K562 (cell line): ENCODE results near the gene UBE2D3. TPM values are rescaled to one million over a fixed set of nuclear protein-coding genes. Genes with fewer than 3 reads are reported as not detected.
A peak's percentile ranks its signal among the peaks of the same experiment; 100 is the strongest.

Source experiments
- BMI1 ChIP-seq: fragments of 150-350 bp; IDR thresholded peaks from 2 replicates; pipeline ENCODE4 v1.6.1; 2014; ENCODE audit warnings: low read length
- COPS2 ChIP-seq: fragments of 450-650 bp; conservative IDR thresholded peaks from 2 replicates; pipeline ENCODE4 v1.6.1; 2016; ENCODE audit warnings: mild to moderate bottlenecking, moderate library complexity
- EGR1 ChIP-seq: fragments of 450-650 bp; conservative IDR thresholded peaks from 2 replicates; pipeline ENCODE4 v1.6.1; 2017; ENCODE audit warnings: mild to moderate bottlenecking
- FIP1L1 ChIP-seq: fragments of 200-400 bp; formaldehyde crosslinking; IDR thresholded peaks from 2 replicates; pipeline ENCODE4 v1.6.1; 2018; ENCODE audit warnings: mild to moderate bottlenecking, low read depth, low read length; ENCODE audit not compliant: poor library complexity, severe bottlenecking
- GTF2A2 ChIP-seq: IDR thresholded peaks from 2 replicates; pipeline ENCODE4 v1.6.1; 2016; ENCODE audit warnings: mild to moderate bottlenecking, missing genetic modification characterization, missing compliant biosample characterization
- HINFP ChIP-seq: fragments of 450-650 bp; conservative IDR thresholded peaks from 2 replicates; pipeline ENCODE4 v1.6.1; 2016; ENCODE audit warnings: missing genetic modification characterization, low read depth, mild to moderate bottlenecking, control low read depth, missing compliant biosample characterization
- ILF3 ChIP-seq: fragments of 450-650 bp; IDR thresholded peaks from 2 replicates; pipeline ENCODE4 v1.6.1; 2018; ENCODE audit warnings: antibody characterized with exemption, mild to moderate bottlenecking, moderate library complexity, borderline replicate concordance
- MAFK ChIP-seq: IDR thresholded peaks from 2 replicates; pipeline ENCODE4 v1.6.1; 2011; ENCODE audit warnings: low read length, improper control_type of control experiment
- MBD1 ChIP-seq: fragments of 250-450 bp; sonication (Bioruptor Pico); IDR thresholded peaks from 2 replicates; pipeline ENCODE4 v1.8.0; 2022; ENCODE audit warnings: inconsistent platforms
- NFATC3 ChIP-seq: fragments of 450-650 bp; IDR thresholded peaks from 2 replicates; pipeline ENCODE4 v1.6.1; 2017; ENCODE audit warnings: mild to moderate bottlenecking
- PRDM10 ChIP-seq: fragments of 450-650 bp; IDR thresholded peaks from 2 replicates; pipeline ENCODE4 v1.6.1; 2018; ENCODE audit not compliant: partially characterized antibody
- PRPF4 ChIP-seq: fragments of 200-400 bp; formaldehyde crosslinking; IDR thresholded peaks from one replicate; pipeline ENCODE4 v1.6.1; 2017; ENCODE audit warnings: low read length, low read depth, mild to moderate bottlenecking; ENCODE audit not compliant: insufficient read depth, poor library complexity, severe bottlenecking
- RB1 ChIP-seq: fragments of 450-650 bp; IDR thresholded peaks from 2 replicates; pipeline ENCODE4 v1.6.1; 2017; ENCODE audit warnings: low read depth, mild to moderate bottlenecking
- SPI1 ChIP-seq: IDR thresholded peaks from 2 replicates; pipeline ENCODE4 v1.6.1; 2011; ENCODE audit warnings: low read depth, low read length, control low read depth, borderline replicate concordance
- SRSF9 ChIP-seq: fragments of 200-400 bp; formaldehyde crosslinking; IDR thresholded peaks from 2 replicates; pipeline ENCODE4 v1.6.1; 2017; ENCODE audit warnings: low read depth, low read length, borderline replicate concordance
- TBP ChIP-seq: optimal IDR thresholded peaks from 2 replicates; pipeline ENCODE3; 2011; ENCODE audit warnings: low read depth, low read length, improper control_type of control experiment
- ZNF224 ChIP-seq: sonication (generic); formaldehyde crosslinking; IDR thresholded peaks from 2 replicates; pipeline ENCODE4 v1.8.0; 2022; ENCODE audit warnings: mild to moderate bottlenecking, missing genetic modification reagents
- ZNF274 ChIP-seq: IDR thresholded peaks from 2 replicates; pipeline ENCODE4 v1.6.1; 2011; ENCODE audit warnings: low read depth, mild to moderate bottlenecking, low read length, moderate library complexity, borderline replicate concordance
- ZNF280B ChIP-seq: fragments of 250-450 bp; sonication (Bioruptor Pico); IDR thresholded peaks from 2 replicates; pipeline ENCODE4 v1.5.1; 2021; ENCODE audit warnings: mild to moderate bottlenecking
- ZNF282 ChIP-seq: sonication (generic); formaldehyde crosslinking; IDR thresholded peaks from 2 replicates; pipeline ENCODE4 v1.8.1; 2023; ENCODE audit warnings: missing genetic modification reagents
- ZNF785 ChIP-seq: fragments of 250-450 bp; sonication (Bioruptor Pico); IDR thresholded peaks from 2 replicates; pipeline ENCODE4 v1.4.0; 2020; ENCODE audit warnings: mild to moderate bottlenecking
- polyA plus RNA-seq, 8 experiments: library from polyadenylated mRNA; depleted of rRNA in 4 of 8; stranded (reverse) in 5 of 8; unstranded in 3 of 8; fragments of >200 nt; fragmentation: Nextera tagmentation in 2 of 8; fragmentation: Illumina TruSeq in 1 of 8; extraction: Ambion mirVana in 2 of 8; extraction: Trizol in 1 of 8; gene quantifications; 2 replicates each; pipeline versions ENCODE4 v1.2.1 to v1.2.3, GENCODE V29; 2011 to 2014; ENCODE audit warnings: inconsistent platforms in 1 of 8, missing spikeins in 1 of 8
- total RNA-seq, 7 experiments: library from RNA; depleted of rRNA in 6 of 7; stranded (reverse); fragments of >200 nt in 6 of 7; fragmentation: Illumina TruSeq in 2 of 7; extraction: Trizol in 2 of 7; gene quantifications; 2 replicates each; pipeline versions ENCODE4 v1.2.1 to v1.2.3, GENCODE V29; 2011 to 2021; ENCODE audit warnings: low replicate concordance in 1 of 7

Gene UBE2D3
- total and polyA plus RNA-seq, 9 of the 15 experiments (the other 6 are each of a cell fraction or from before 2014, with no cell fraction given): 191 to 618 (median 292) TPM

- TF ChIP-seq PRDM10 (peak; percentile 91), ILF3 (no peak), MBD1 (no peak), FIP1L1 (peak; percentile 74), EGR1 (no peak), ZNF282 (CRISPR knock-in tag) (0 out of 2 replicates have a peak, but pooled peaks have one; percentile 55), MAFK (no peak), TBP (peak; percentile 39), GTF2A2 (tag) (no peak), BMI1 (no peak), ZNF224 (CRISPR knock-in tag) (no peak), ZNF274 (no peak), COPS2 (no peak), SPI1 (no peak), ZNF785 (CRISPR knock-in tag) (no peak), ZNF280B (no peak), NFATC3 (no peak), SRSF9 (no peak), RB1 (peak; percentile 29; the same call in 1 of the 2 replicates), HINFP (no peak), PRPF4 (no peak)
These were observed 66.6 kb downstream of the UBE2D3 start, which contains the start of gene MANBA (continued) for GRCh38 chr4:102760645-102761295.
